Right renal cortex interstitium (tissue), 3 donors: Measurements from ENCODE around the gene CXXC1. TPM values are rescaled to one million over a fixed set of nuclear protein-coding genes. Genes with fewer than 3 reads are reported as not detected.
"Not testable (repeated sequence)": the region's sequence is repeated elsewhere in the genome, so short reads cannot be mapped to it uniquely, and the experiment has no call there.

Experiments
- DNase-seq, 3 donors: peaks; one replicate each; pipeline ENCODE4 v3.0.0-alpha.2; 2013; ENCODE audit warnings: low read depth in 3 of 3, low spot score in 2 of 3
- polyA plus RNA-seq, 3 donors: library from polyadenylated mRNA; unstranded; fragments of 120-200 nt; gene quantifications; one replicate each; pipeline ENCODE4 v1.2.1, GENCODE V29; 2013; ENCODE audit not compliant: insufficient read length in 3 of 3

Gene CXXC1
- polyA plus RNA-seq, 3 donors = 62.9 to 68.5 (median 63.1) TPM

- DNase-seq = no peak
Observed at GRCh38 chr18:50276452-50276851, 11.0 kb downstream of the CXXC1 start.

GRCh38 chr18:50275503-50276036, 11.9 kb downstream of the CXXC1 start:
- no peak for DNase-seq

DNA sequence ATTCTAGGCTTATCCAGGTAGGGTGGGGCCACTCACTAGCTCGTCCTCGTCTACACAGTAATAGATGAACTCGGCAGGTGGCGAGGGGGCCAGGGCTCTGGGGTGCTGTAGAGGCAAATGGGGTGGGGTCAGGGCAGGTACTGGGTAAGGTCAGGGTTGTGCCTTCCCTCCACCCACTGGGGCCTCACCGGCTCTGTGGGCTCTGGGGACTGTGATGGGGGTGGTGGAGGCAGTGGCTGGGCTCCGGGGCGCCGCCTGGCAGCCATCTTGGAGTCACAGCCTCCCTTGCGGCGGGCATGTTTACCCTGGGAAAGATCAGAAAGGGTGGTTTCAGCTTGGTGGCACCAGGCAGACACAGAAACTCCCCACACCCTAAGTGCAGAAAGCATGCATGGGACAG, 12.6 kb downstream of the CXXC1 start:
- no peak for DNase-seq

DNA sequence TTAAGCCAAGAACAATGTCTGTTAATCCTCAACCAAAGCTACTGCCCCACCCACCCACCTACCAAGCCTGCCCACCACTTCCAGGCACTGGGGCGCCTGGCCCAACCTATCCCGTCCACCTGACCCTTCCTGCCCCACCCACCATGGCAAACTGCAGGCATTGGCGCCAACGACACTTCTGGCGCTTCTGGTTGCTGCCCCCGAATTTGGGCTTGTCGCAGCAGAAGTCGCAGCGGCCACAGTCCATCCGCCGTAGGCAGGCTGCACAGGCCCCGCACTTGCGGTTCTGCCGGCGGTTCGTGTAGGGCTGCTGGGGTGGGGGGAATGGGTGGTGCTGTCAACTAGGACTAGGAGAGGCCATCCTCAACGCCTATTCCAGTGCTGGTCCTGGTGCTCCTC, 13.4 kb downstream of the CXXC1 start:
- DNase-seq = no peak

DNA sequence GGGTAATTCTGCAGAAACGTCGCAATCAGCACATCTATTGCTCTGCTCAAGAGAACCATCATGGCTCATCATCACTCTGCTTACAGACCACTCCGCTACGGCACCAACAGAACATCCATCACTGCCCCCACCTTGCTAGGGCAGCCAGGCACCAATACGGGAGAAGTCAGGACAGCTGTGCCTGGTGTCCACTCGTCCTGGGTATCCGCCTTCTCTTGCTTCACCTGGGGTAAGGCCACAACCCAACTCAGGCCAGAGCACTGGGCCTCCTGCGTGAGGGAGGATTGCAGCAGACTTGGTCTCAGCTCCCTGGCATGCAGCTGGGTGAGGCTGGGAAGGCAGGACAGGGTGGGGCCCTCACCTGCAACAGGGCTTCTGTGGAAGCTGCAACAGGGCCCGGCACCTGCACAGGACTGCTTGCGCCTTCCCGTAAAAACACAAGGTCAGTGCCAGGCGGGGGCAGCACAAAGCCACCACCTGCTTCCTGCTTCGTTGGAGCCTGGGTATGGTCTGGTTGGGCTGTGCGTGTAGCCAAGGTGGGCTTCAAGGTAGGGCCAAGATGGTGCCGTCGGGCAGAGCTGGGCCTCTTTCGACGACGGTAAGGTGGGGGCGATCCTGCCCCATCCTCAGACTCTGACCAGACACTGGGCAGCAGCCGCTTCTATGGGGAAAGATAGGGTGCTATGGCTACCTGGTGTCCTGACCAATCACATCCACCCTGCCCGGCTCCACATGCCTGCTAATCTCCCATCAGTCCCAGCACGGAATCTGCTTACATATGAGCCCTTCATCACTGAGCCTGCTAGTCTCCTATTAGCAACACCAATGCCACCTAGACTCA, 14.1 kb downstream of the CXXC1 start:
- no peak for DNase-seq

DNA sequence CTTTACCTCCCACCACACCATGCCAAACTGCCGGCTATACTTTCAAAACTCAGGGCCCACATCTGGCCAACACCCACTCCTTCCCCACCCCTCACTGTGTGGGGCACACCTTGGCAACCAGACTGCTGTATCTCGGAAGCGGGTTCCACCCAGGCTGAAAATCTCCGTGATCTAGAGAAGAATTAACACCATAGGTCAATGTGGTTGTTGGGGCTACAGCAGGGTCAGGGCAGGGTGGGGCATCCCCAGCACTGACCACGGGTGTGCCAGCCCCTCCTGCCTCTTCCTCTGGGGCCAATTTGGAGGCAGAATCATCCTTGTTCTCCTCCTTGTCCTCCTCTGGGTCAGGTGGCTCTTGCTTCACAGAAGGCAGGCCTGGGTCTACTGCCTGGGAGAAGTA, 14.9 kb downstream of the CXXC1 start:
- no peak for DNase-seq

DNA sequence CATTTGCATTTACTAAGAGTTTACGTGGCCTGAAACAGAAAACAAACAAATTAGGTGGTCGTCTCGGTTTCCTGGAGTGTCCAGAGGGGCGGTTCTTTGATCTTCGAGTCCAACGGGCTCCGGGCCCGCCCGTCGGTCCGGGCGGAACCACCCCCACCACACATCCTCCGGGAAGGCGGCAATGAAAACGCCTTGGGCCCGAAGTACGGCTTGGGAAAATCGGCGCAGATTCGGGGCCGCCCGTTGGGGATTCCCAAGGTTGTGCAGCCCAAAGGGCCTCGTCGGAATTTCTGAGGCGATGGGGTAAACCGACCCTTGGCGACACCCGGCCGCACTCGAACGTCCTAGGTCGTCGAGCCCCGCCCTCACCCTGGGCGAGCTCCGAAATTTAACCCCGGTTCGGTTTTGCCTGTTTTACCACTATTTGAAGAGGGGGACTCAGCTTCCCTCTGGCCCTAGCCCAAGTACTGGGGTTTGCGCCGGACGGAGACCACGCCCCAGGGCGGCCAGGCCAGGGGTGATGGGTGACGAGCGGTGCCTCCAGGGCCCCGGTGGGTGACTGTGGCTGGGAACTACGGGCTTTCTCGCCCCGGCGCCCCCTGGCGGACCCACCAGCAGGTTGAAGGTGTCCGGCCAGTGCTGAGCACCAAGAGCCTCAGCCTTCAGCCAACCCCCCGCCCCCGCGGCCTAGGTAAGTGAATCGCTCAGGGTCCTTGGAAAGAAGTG, 19.3 kb downstream of the CXXC1 start:
- DNase-seq = peak in 1 of 3 donors; percentile 45

- DNase-seq = peak; percentile 72 to 84 (median 74)
Observed at GRCh38 chr18:50266248-50266704, 21.2 kb downstream of the CXXC1 start, which contains the start of gene CFAP53. Gene CFAP53 (minus strand): TSS chr18:50266495. CDS start chr18:50266404, 91 bp downstream.

DNA sequence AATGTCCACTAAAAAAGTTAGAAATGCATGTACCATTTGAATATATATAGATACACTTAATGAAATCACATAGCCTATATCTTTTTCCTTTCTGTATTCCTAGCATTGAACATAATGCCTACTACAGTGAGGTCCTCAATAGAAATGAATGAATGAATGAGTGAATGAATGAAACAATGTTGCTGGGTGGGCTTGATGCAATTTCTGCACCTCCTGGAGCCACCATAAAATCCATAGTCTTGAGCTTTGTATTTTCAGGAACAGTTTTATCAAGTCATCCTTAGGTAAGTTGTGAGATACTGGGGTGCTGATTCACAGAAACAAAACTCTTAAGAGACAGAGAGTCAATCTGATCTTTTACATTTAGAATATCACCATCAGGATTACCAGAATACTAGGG, 24.5 kb downstream of the CXXC1 start:
- no peak for DNase-seq

DNA sequence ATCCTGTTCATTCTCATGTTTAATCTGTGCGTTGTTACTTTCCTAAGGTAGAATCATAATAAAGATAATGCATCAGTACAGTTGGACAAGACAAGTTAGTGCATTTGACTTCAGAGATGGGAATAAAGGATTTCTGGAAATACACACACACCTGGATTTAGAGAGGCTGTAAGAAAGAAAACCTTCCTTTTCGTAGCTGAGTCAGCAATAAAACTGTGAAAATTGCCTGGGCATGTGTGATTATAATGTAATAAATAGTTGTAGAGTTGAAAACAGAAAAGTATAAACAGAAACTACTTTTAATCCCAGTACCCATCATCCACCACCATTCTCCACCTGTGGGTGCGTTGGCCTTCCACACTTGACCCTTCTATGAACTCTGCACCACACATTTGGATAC, 36.6 kb downstream of the CXXC1 start:
- no peak for DNase-seq

DNA sequence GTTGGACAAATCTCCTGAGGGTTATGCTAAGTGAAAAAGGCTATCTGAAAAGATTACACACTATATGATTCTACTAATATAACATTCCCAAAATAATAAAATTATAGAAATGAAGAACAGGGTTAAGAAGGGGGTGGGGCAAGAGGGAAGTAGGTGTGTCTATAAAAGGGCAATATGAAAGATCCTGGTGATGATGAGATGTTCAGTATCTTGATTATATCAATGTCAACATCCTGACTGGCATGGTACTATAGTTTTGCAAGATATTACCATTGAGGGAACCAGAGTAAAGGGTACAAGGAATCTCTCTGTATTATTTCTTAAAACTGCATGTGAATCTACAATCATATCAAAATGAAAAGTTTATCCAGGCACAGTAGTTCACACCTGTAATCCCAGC, 37.9 kb downstream of the CXXC1 start:
- no peak for DNase-seq

GRCh38 chr18:50247561-50247960, 39.9 kb downstream of the CXXC1 start:
- DNase-seq = no peak

DNA sequence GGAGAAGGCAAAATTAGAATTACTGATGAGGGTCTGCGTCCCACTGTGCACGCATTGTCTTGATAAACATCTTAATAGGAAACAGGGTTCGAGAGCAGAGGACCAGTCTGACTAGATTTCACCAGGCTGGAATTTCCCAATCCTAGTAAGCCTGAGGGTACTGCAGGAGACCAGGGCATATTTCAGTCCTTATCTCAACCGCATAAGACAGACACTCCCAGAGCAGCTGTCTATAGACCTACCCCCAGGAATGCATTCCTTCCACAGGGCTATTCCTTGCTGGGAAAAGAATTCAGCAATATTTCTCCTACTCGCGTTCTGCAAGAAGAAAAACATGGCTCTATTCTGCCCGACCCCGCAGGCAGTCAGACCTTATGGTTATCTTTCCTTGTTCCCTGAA, 45.7 kb downstream of the CXXC1 start:
- DNase-seq = not testable (repeated sequence)

DNA sequence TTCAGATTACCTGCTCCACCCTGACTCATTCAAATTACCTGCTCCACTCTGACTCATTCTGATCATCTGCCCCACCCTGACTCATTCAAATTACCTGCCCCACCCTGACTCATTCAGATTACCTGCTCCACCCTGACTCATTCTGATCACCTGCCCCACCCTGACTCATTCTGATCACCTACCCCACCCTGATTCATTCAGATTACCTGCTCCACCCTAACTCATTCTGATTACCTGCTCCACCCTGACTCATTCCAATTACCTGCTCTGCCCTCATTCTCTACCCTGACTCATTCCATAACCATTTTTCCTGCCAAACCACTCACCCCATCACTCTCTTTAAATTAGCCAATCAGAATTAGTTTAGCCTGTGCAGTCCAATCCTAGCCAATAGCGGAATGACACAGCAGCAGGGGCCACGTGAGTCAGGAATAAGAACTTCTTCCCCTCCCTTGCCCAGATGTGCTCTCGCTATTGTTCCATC, 47.4 kb downstream of the CXXC1 start:
- no peak for DNase-seq

DNA sequence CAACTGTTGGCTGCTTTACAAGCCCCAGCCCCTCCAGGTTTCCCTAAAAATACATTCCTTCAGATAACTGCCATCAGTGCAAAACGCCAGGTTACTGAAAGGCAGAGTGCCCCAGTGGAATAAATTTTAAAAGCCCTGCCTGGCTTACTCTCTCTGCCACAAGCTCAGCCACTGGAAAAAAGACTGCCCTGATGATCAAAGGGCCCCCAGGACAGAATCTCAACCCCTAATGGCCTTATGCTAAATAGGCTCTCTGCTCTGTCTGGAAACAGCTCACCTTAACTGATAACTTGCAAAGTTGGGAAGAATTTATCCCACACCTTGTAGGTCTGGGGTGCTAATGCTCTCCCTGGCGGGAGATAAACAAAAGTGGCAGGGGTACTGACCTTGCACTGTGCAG, 55.1 kb downstream of the CXXC1 start:
- DNase-seq = no peak

Other genes starting within 250 kb of the CXXC1 start
- 10 to 100 TPM; 26.7 to 29.9 (median 29.3) TPM for gene MYO5B, start 92.5 kb downstream of the CXXC1 start, polyA plus RNA-seq
- 1 to 10 TPM; 4.0 to 4.8 (median 4.6) TPM for gene CFAP53, start 21.2 kb downstream of the CXXC1 start, polyA plus RNA-seq
- gene MBD1, start 6.2 kb downstream of the CXXC1 start, polyA plus RNA-seq = 10 to 100 TPM; 54.6 to 59.1 (median 58.6) TPM
- 1 to 10 TPM; 5.9 to 6.6 (median 6.4) TPM for gene SKA1, start 87.4 kb upstream of the CXXC1 start, polyA plus RNA-seq